ENCODE measurements around the gene UNC50.

The UNC50 gene

GRCh38 chr2:98663511-98664090 is 55.2 kb downstream of the UNC50 start:
- 93 to 95% methylated on average over 12 of the region's 12 CpGs for WGBS, 2 experiments
- Histone ChIP-seq H3K27ac (ENCODE audit: insufficient read depth, low read depth, low read length, poor library complexity, severe bottlenecking) (no peak overlapping the region), H3K4me1 (ENCODE audit: control insufficient read depth, insufficient read depth, low read length) (no peaks in the 10 kb centered on the region), H3K9me3 (ENCODE audit: control insufficient read depth, low read length) (no peaks in the 10 kb centered on the region), H3K27me3 (ENCODE audit: control insufficient read depth, insufficient read depth, low read length, poor library complexity, severe bottlenecking) (no peaks in the 10 kb centered on the region), H3K4me3 (ENCODE audit: insufficient read depth, low read depth, low read length) (no peak overlapping the region), H3K36me3 (ENCODE audit: control insufficient read depth, insufficient read depth, low read length) (no peaks in the 10 kb centered on the region)

- WGBS, 2 experiments = 92 to 94% methylated on average over 3 of the region's 3 CpGs
- Histone ChIP-seq H3K27me3 (ENCODE audit: control insufficient read depth, insufficient read depth, low read length, poor library complexity, severe bottlenecking) (no peaks in the 10 kb centered on the region), H3K9me3 (ENCODE audit: control insufficient read depth, low read length) (no peaks in the 10 kb centered on the region), H3K27ac (ENCODE audit: insufficient read depth, low read depth, low read length, poor library complexity, severe bottlenecking) (no peak overlapping the region), H3K36me3 (ENCODE audit: control insufficient read depth, insufficient read depth, low read length) (no peaks in the 10 kb centered on the region), H3K4me1 (ENCODE audit: control insufficient read depth, insufficient read depth, low read length) (no peaks in the 10 kb centered on the region), H3K4me3 (ENCODE audit: insufficient read depth, low read depth, low read length) (no peak overlapping the region)
Measured at GRCh38 chr2:98664323-98664722, 55.9 kb downstream of the UNC50 start.

GRCh38 chr2:98665677-98666076 is 57.3 kb downstream of the UNC50 start:
- Histone ChIP-seq H3K4me1 (ENCODE audit: control insufficient read depth, insufficient read depth, low read length) (no peaks in the 10 kb centered on the region), H3K27ac (ENCODE audit: insufficient read depth, low read depth, low read length, poor library complexity, severe bottlenecking) (no peak overlapping the region), H3K4me3 (ENCODE audit: insufficient read depth, low read depth, low read length) (no peak overlapping the region), H3K36me3 (ENCODE audit: control insufficient read depth, insufficient read depth, low read length) (no peaks in the 10 kb centered on the region), H3K9me3 (ENCODE audit: control insufficient read depth, low read length) (no peaks in the 10 kb centered on the region), H3K27me3 (ENCODE audit: control insufficient read depth, insufficient read depth, low read length, poor library complexity, severe bottlenecking) (no peaks in the 10 kb centered on the region)
- WGBS, 2 experiments = 93 to 94% methylated on average over 3 of the region's 3 CpGs
